HepG2 (cell line): ENCODE measurements around the gene BUD23.

Experiments
- ATF1 ChIP-seq: IDR thresholded peaks from 2 replicates; pipeline ENCODE4 v1.6.1; 2016; ENCODE audit warnings: mild to moderate bottlenecking, control low read depth
- CBX2 ChIP-seq, 2 experiments: fragments of 200-600 bp in 1 of 2; sonication (generic); formaldehyde crosslinking in 1 of 2; IDR thresholded peaks; 2 replicates each; pipeline versions ENCODE4 v1.7.0 to v1.8.1; 2018 to 2022; ENCODE audit warnings: low read depth in 2 of 2, low read length in 1 of 2, mild to moderate bottlenecking in 1 of 2, missing genetic modification reagents in 1 of 2
- EHMT2 ChIP-seq: fragments of 200-600 bp; sonication (generic); IDR thresholded peaks from 2 replicates; pipeline ENCODE4 v1.7.0; 2017; ENCODE audit warnings: antibody characterized with exemption, low read depth, low read length, borderline replicate concordance
- FOSL2 ChIP-seq: sonication (generic); formaldehyde crosslinking; IDR thresholded peaks from 2 replicates; pipeline ENCODE4 v1.4.0; 2020; ENCODE audit warnings: missing genetic modification reagents
- NFYB ChIP-seq: sonication (generic); formaldehyde crosslinking; IDR thresholded peaks from 2 replicates; pipeline ENCODE4 v1.4.0; 2020; ENCODE audit warnings: missing genetic modification reagents
- PPARG ChIP-seq: conservative IDR thresholded peaks from 2 replicates; pipeline ENCODE4 v1.6.1; 2016; ENCODE audit warnings: missing biosample characterization, missing genetic modification reagents
- TAF1 ChIP-seq: sonication (generic); formaldehyde crosslinking; IDR thresholded peaks from 2 replicates; pipeline ENCODE4 v1.4.0; 2020; ENCODE audit warnings: missing genetic modification reagents
- ZNF501 ChIP-seq: sonication (generic); formaldehyde crosslinking; IDR thresholded peaks from 2 replicates; pipeline ENCODE4 v1.5.1; 2020; ENCODE audit warnings: mild to moderate bottlenecking, moderate library complexity, missing genetic modification reagents
- ZNF556 ChIP-seq: sonication (generic); formaldehyde crosslinking; IDR thresholded peaks from 2 replicates; pipeline ENCODE4 v1.4.0; 2020; ENCODE audit warnings: mild to moderate bottlenecking, missing genetic modification reagents, borderline replicate concordance
- TF ChIP-seq, protein P1 (sequence below): sonication (generic); formaldehyde crosslinking; IDR thresholded peaks from 2 replicates; pipeline ENCODE4 v1.5.0; 2020; ENCODE audit warnings: mild to moderate bottlenecking, missing genetic modification reagents, moderate library complexity
- TF ChIP-seq, protein P2 (sequence below): IDR thresholded peaks from 2 replicates; pipeline ENCODE4 v1.6.1; 2016; ENCODE audit warnings: low read depth
- TF ChIP-seq, protein P3 (sequence below), 2 experiments: IDR thresholded peaks; 2 replicates each; pipeline ENCODE4 v1.6.1; 2011 to 2012; ENCODE audit warnings: low read length in 2 of 2, borderline replicate concordance in 1 of 2, low read depth in 1 of 2, mild to moderate bottlenecking in 1 of 2, moderate library complexity in 1 of 2
- TF ChIP-seq, protein P4 (sequence below): sonication (generic); formaldehyde crosslinking; IDR thresholded peaks from 2 replicates; pipeline ENCODE4 v1.4.0; 2020; ENCODE audit warnings: low read depth, mild to moderate bottlenecking, missing genetic modification reagents
- TF ChIP-seq, protein P5 (sequence below): sonication (generic); formaldehyde crosslinking; IDR thresholded peaks from 2 replicates; pipeline ENCODE4 v1.4.0; 2020; ENCODE audit warnings: missing genetic modification reagents

DNA sequence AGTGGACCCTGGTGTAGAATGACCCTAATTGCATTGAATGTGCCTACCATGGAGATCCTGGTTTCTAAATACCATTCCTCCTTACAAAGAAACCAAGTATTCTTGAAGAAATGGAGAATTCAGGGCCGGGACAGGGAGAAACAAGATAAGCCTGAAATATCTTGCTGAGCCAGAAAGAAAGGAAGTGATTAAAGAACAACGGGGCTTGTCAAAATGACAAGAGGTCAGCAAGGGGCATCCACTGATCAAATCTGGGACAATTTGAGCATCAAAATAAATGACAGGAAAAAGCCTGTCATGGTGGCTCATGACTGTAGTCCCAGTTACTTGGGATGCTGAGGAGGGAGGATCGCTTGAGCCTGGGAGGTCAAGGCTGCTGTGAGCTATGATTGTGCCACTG lies 47.1 kb downstream of the BUD23 start:
- TF ChIP-seq, protein P1, sequence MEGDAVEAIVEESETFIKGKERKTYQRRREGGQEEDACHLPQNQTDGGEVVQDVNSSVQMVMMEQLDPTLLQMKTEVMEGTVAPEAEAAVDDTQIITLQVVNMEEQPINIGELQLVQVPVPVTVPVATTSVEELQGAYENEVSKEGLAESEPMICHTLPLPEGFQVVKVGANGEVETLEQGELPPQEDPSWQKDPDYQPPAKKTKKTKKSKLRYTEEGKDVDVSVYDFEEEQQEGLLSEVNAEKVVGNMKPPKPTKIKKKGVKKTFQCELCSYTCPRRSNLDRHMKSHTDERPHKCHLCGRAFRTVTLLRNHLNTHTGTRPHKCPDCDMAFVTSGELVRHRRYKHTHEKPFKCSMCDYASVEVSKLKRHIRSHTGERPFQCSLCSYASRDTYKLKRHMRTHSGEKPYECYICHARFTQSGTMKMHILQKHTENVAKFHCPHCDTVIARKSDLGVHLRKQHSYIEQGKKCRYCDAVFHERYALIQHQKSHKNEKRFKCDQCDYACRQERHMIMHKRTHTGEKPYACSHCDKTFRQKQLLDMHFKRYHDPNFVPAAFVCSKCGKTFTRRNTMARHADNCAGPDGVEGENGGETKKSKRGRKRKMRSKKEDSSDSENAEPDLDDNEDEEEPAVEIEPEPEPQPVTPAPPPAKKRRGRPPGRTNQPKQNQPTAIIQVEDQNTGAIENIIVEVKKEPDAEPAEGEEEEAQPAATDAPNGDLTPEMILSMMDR (CRISPR knock-in tag) = no peak
- TF ChIP-seq CBX2 (IDR thresholded peaks at IDR 0.05; ENCODE audit: low read depth, low read length) (no peak), CBX2 (CRISPR knock-in tag; IDR thresholded peaks at IDR 0.05; ENCODE audit: low read depth) (no peak), PPARG (no peak), NFYB (CRISPR knock-in tag) (no peak), TAF1 (CRISPR knock-in tag) (no peak), ZNF501 (CRISPR knock-in tag) (no peak), ATF1 (CRISPR knock-in tag) (no peak), FOSL2 (CRISPR knock-in tag) (no peak), EHMT2 (no peak), ZNF556 (no peak)
- TF ChIP-seq, protein P2, sequence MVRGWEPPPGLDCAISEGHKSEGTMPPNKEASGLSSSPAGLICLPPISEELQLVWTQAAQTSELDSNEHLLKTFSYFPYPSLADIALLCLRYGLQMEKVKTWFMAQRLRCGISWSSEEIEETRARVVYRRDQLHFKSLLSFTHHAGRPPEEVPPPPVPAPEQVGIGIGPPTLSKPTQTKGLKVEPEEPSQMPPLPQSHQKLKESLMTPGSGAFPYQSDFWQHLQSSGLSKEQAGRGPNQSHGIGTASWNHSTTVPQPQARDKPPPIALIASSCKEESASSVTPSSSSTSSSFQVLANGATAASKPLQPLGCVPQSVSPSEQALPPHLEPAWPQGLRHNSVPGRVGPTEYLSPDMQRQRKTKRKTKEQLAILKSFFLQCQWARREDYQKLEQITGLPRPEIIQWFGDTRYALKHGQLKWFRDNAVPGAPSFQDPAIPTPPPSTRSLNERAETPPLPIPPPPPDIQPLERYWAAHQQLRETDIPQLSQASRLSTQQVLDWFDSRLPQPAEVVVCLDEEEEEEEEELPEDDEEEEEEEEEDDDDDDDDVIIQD (CRISPR knock-in tag) = no peak
- TF ChIP-seq, protein P3, sequence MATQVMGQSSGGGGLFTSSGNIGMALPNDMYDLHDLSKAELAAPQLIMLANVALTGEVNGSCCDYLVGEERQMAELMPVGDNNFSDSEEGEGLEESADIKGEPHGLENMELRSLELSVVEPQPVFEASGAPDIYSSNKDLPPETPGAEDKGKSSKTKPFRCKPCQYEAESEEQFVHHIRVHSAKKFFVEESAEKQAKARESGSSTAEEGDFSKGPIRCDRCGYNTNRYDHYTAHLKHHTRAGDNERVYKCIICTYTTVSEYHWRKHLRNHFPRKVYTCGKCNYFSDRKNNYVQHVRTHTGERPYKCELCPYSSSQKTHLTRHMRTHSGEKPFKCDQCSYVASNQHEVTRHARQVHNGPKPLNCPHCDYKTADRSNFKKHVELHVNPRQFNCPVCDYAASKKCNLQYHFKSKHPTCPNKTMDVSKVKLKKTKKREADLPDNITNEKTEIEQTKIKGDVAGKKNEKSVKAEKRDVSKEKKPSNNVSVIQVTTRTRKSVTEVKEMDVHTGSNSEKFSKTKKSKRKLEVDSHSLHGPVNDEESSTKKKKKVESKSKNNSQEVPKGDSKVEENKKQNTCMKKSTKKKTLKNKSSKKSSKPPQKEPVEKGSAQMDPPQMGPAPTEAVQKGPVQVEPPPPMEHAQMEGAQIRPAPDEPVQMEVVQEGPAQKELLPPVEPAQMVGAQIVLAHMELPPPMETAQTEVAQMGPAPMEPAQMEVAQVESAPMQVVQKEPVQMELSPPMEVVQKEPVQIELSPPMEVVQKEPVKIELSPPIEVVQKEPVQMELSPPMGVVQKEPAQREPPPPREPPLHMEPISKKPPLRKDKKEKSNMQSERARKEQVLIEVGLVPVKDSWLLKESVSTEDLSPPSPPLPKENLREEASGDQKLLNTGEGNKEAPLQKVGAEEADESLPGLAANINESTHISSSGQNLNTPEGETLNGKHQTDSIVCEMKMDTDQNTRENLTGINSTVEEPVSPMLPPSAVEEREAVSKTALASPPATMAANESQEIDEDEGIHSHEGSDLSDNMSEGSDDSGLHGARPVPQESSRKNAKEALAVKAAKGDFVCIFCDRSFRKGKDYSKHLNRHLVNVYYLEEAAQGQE (IDR thresholded peaks at IDR 0.05; ENCODE audit: borderline replicate concordance in 1 of 2, low read depth in 1 of 2, low read length in 2 of 2) = no peak
- TF ChIP-seq, protein P4, sequence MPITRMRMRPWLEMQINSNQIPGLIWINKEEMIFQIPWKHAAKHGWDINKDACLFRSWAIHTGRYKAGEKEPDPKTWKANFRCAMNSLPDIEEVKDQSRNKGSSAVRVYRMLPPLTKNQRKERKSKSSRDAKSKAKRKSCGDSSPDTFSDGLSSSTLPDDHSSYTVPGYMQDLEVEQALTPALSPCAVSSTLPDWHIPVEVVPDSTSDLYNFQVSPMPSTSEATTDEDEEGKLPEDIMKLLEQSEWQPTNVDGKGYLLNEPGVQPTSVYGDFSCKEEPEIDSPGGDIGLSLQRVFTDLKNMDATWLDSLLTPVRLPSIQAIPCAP (CRISPR knock-in tag) = no peak
- TF ChIP-seq, protein P5, sequence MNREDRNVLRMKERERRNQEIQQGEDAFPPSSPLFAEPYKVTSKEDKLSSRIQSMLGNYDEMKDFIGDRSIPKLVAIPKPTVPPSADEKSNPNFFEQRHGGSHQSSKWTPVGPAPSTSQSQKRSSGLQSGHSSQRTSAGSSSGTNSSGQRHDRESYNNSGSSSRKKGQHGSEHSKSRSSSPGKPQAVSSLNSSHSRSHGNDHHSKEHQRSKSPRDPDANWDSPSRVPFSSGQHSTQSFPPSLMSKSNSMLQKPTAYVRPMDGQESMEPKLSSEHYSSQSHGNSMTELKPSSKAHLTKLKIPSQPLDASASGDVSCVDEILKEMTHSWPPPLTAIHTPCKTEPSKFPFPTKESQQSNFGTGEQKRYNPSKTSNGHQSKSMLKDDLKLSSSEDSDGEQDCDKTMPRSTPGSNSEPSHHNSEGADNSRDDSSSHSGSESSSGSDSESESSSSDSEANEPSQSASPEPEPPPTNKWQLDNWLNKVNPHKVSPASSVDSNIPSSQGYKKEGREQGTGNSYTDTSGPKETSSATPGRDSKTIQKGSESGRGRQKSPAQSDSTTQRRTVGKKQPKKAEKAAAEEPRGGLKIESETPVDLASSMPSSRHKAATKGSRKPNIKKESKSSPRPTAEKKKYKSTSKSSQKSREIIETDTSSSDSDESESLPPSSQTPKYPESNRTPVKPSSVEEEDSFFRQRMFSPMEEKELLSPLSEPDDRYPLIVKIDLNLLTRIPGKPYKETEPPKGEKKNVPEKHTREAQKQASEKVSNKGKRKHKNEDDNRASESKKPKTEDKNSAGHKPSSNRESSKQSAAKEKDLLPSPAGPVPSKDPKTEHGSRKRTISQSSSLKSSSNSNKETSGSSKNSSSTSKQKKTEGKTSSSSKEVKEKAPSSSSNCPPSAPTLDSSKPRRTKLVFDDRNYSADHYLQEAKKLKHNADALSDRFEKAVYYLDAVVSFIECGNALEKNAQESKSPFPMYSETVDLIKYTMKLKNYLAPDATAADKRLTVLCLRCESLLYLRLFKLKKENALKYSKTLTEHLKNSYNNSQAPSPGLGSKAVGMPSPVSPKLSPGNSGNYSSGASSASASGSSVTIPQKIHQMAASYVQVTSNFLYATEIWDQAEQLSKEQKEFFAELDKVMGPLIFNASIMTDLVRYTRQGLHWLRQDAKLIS (CRISPR knock-in tag) = no peak
